Activated naive CD4-positive, alpha-beta T cell treated with anti-CD3 and anti-CD28 coated beads, Interleukin-2, amount 10 ng/mL, durations not matched to agents 7 days and 5 days (primary cell): ENCODE data around the gene RREB1.

Source experiments
- CTCF ChIA-PET: fragments of 350-600 bp; sonication (Branson Sonifier 250); formaldehyde crosslinking; loops from one replicate; lab custom pipeline; 2021; ENCODE audit warnings: antibody characterized with exemption; lab: Charles Lee
- DNase-seq: peaks from one replicate; pipeline ENCODE4 v3.0.0-alpha.2; 2020
- H3K27ac Mint-ChIP-seq: one replicate; pipeline ENCODE4 v1.8.0; 2021; ENCODE audit warnings: mild to moderate bottlenecking, moderate library complexity, mixed read lengths
- H3K27me3 Mint-ChIP-seq: one replicate; pipeline ENCODE4 v1.8.0; 2021; ENCODE audit warnings: mild to moderate bottlenecking, mixed read lengths
- H3K36me3 Mint-ChIP-seq: one replicate; pipeline ENCODE4 v1.8.0; 2021; ENCODE audit warnings: mixed read lengths
- H3K4me1 Mint-ChIP-seq: one replicate; pipeline ENCODE4 v1.8.0; 2021; ENCODE audit warnings: mixed read lengths
- H3K4me3 Mint-ChIP-seq: one replicate; pipeline ENCODE4 v1.8.0; 2021; ENCODE audit warnings: mild to moderate bottlenecking, moderate library complexity, mixed read lengths
- H3K9me3 Mint-ChIP-seq: one replicate; pipeline ENCODE4 v1.8.0; 2021; ENCODE audit warnings: mixed read lengths

RREB1 gene

GRCh38 chr6:7296602-7297001 lies 188.8 kb downstream of the RREB1 start:
- no peak overlapping the region for H3K27ac Mint-ChIP-seq
- no peaks in the 10 kb centered on the region for H3K9me3 Mint-ChIP-seq
- no peaks in the 10 kb centered on the region for H3K4me1 Mint-ChIP-seq
- peaks cover 51% of the 10 kb centered on the region for H3K36me3 Mint-ChIP-seq
- CTCF ChIA-PET: no interaction called here
- no peaks in the 10 kb centered on the region for H3K27me3 Mint-ChIP-seq
- no peak overlapping the region for H3K4me3 Mint-ChIP-seq
- no peak for DNase-seq

GRCh38 chr6:7298113-7298512 lies 190.4 kb downstream of the RREB1 start:
- peaks cover 45% of the 10 kb centered on the region for H3K36me3 Mint-ChIP-seq
- no peak overlapping the region for H3K27ac Mint-ChIP-seq

DNA sequence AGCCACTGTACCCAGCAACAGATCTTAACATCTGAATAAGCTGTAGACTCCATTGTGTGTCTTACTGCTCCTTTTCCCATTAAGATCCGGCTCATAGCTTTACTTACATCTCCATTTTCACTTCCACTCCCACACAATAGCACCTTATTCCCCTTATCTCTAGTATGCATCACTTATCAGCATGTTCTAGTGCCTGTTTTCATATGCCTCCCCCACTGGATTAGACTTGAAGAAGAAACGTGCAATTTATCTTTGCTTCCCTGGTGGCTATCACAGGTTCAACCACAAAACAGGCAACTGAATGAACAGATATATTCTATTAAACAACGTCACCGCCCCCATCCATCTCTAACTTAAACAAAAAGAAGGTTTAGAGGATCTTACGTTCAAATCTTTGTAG lies 193.2 kb downstream of the RREB1 start:
- no peak overlapping the region for H3K27ac Mint-ChIP-seq
- CTCF ChIA-PET: interaction anchor here (1.3 kb wide), 1 partner anchor 314 kb away, joined by 3 read pairs; no protein-coding TSS in a partner anchor
- no peaks in the 10 kb centered on the region for H3K27me3 Mint-ChIP-seq
- H3K4me3 Mint-ChIP-seq: no peak overlapping the region
- H3K36me3 Mint-ChIP-seq: peaks cover 56% of the 10 kb centered on the region
- peaks cover 13% of the 10 kb centered on the region for H3K4me1 Mint-ChIP-seq
- no peaks in the 10 kb centered on the region for H3K9me3 Mint-ChIP-seq
- no peak for DNase-seq

More at GRCh38 chr6:7298113-7298512, 190.4 kb downstream of the RREB1 start:
- Mint-ChIP-seq H3K4me3 (no peak overlapping the region), H3K27me3 (no peaks in the 10 kb centered on the region), H3K9me3 (no peaks in the 10 kb centered on the region), H3K4me1 (no peaks in the 10 kb centered on the region)
- CTCF ChIA-PET: no interaction called here
- DNase-seq: no peak
